Measurements from ENCODE around the gene AP1G1. TPM values are rescaled to one million over a fixed set of nuclear protein-coding genes. Genes with fewer than 3 reads are reported as not detected.

The AP1G1 gene
- total and polyA plus RNA-seq, 2 of the 8 experiments (the other 6 are each of a cell fraction or from before 2014, with no cell fraction given) = 43.9 to 68.4 TPM

GRCh38 chr16:71707199-71707598 is 101.4 kb downstream of the AP1G1 start (continued):
- TF ChIP-seq RBBP5 (IDR thresholded peaks at IDR 0.05; ENCODE audit: borderline replicate concordance, low read depth, low read length) = no peak
- no peak for TF ChIP-seq SAP30 (IDR thresholded peaks at IDR 0.05; ENCODE audit: insufficient read depth, insufficient replicate concordance, low read length)
- TF ChIP-seq POLR2A (IDR thresholded peaks at IDR 0.05; ENCODE audit: control extremely low read depth in 1 of 2, low read depth in 2 of 2, low read length in 2 of 2) = no peak
- TF ChIP-seq CBX8 (IDR thresholded peaks at IDR 0.05; ENCODE audit: borderline replicate concordance, low read depth, low read length) = no peak
- no peak for TF ChIP-seq SP2 (IDR thresholded peaks at IDR 0.05; ENCODE audit: low read length)
- 0 out of 2 replicates have a peak, but pooled peaks have one; percentile 47 for TF ChIP-seq SP1 (IDR thresholded peaks at IDR 0.05; ENCODE audit: low read depth, low read length)
- TF ChIP-seq SRF (IDR thresholded peaks at IDR 0.05; ENCODE audit: low read depth, low read length) = no peak
- TF ChIP-seq SUZ12 (IDR thresholded peaks at IDR 0.05; ENCODE audit: low read length) = no peak
- TF ChIP-seq RXRA (IDR thresholded peaks at IDR 0.05; ENCODE audit: insufficient read depth, low read depth, low read length) = no peak
- no peak for TF ChIP-seq CEBPB (IDR thresholded peaks at IDR 0.05; ENCODE audit: low read depth, low read length)
- 0 out of 3 replicates have a peak, but pooled peaks of 1 of the 2 experiments have one; percentile 42 for TF ChIP-seq EP300 (IDR thresholded peaks at IDR 0.05; ENCODE audit: borderline replicate concordance in 1 of 2, low read depth in 2 of 2, low read length in 2 of 2)
- no peak for TF ChIP-seq CTCF (IDR thresholded peaks at IDR 0.05; ENCODE audit: control extremely low read depth in 1 of 3, insufficient read depth in 1 of 3, low read depth in 1 of 3, low read length in 3 of 3)
- TF ChIP-seq TEAD4 (IDR thresholded peaks at IDR 0.05; ENCODE audit: low read depth, low read length) = no peak
- no peak for TF ChIP-seq MAFK (IDR thresholded peaks at IDR 0.05; ENCODE audit: low read depth, low read length)
- no peak for TF ChIP-seq TBP (IDR thresholded peaks at IDR 0.05; ENCODE audit: low read depth, low read length)
- no peak for TF ChIP-seq NANOG (IDR thresholded peaks at IDR 0.05; ENCODE audit: insufficient read depth, low read depth, low read length, poor library complexity, severe bottlenecking)
- TF ChIP-seq SIN3A (conservative IDR thresholded peaks at IDR 0.05 in 1 of 2, IDR thresholded peaks at IDR 0.05 in 1 of 2; ENCODE audit: low read depth in 1 of 2, low read length in 2 of 2) = no peak
- no peak for TF ChIP-seq E2F6 (IDR thresholded peaks at IDR 0.05)
- TF ChIP-seq, protein P1, sequence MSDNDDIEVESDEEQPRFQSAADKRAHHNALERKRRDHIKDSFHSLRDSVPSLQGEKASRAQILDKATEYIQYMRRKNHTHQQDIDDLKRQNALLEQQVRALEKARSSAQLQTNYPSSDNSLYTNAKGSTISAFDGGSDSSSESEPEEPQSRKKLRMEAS (IDR thresholded peaks at IDR 0.05) = no peak
- no peak for TF ChIP-seq CREB1 (IDR thresholded peaks at IDR 0.05)
- TF ChIP-seq GABPA (IDR thresholded peaks at IDR 0.05; ENCODE audit: borderline replicate concordance, insufficient read depth, low read length) = no peak
- TF ChIP-seq ZNF274 (IDR thresholded peaks at IDR 0.05; ENCODE audit: borderline replicate concordance, extremely low read depth, low read length) = no peak
- no peak for TF ChIP-seq CBX5 (IDR thresholded peaks at IDR 0.05; ENCODE audit: low read depth, low read length)
